ENCODE results near the gene KCNH2. TPM values are rescaled to one million over a fixed set of nuclear protein-coding genes. Genes with fewer than 3 reads are reported as not detected.

Gene KCNH2
- total RNA-seq, 6 experiments from 2014 or later, result not detected

- peaks cover 55% of the 10 kb centered on the region for H3K27me3 Mint-ChIP-seq (ENCODE audit: insufficient read depth)
- no peaks in the 10 kb centered on the region for H3K9me3 Mint-ChIP-seq
- no peak for DNase-seq
- H3K27ac Mint-ChIP-seq, result no peak overlapping the region
- no peak overlapping the region for H3K4me3 Mint-ChIP-seq
- no peaks in the 10 kb centered on the region for H3K4me1 Mint-ChIP-seq (ENCODE audit: low read depth)
- no peak for TF ChIP-seq CTCF (IDR thresholded peaks at IDR 0.05)
- H3K36me3 Mint-ChIP-seq (ENCODE audit: low read depth), result no peaks in the 10 kb centered on the region
Measured at GRCh38 chr7:150970424-150970823, 7.7 kb downstream of the KCNH2 start.

GRCh38 chr7:150969475-150969874, 8.6 kb downstream of the KCNH2 start:
- no peak for DNase-seq
- Mint-ChIP-seq H3K27me3 (ENCODE audit: insufficient read depth) (peaks cover 55% of the 10 kb centered on the region), H3K36me3 (ENCODE audit: low read depth) (no peaks in the 10 kb centered on the region), H3K4me3 (no peak overlapping the region), H3K9me3 (no peaks in the 10 kb centered on the region), H3K4me1 (ENCODE audit: low read depth) (no peaks in the 10 kb centered on the region), H3K27ac (no peak overlapping the region)
- no peak for TF ChIP-seq CTCF (IDR thresholded peaks at IDR 0.05)

GRCh38 chr7:150968734-150969372, 9.3 kb downstream of the KCNH2 start:
- no peak for DNase-seq
- H3K27me3 Mint-ChIP-seq (ENCODE audit: insufficient read depth), result peaks cover 54% of the 10 kb centered on the region

GRCh38 chr7:150968056-150968733, 9.9 kb downstream of the KCNH2 start:
- Mint-ChIP-seq H3K4me3 (no peak overlapping the region), H3K27ac (no peak overlapping the region), H3K9me3 (no peaks in the 10 kb centered on the region), H3K27me3 (ENCODE audit: insufficient read depth) (peaks cover 51% of the 10 kb centered on the region), H3K36me3 (ENCODE audit: low read depth) (no peaks in the 10 kb centered on the region), H3K4me1 (ENCODE audit: low read depth) (no peaks in the 10 kb centered on the region)
- no peak for DNase-seq
- no peak for TF ChIP-seq CTCF (IDR thresholded peaks at IDR 0.05)

More at GRCh38 chr7:150968734-150969372, 9.3 kb downstream of the KCNH2 start:
- no peaks in the 10 kb centered on the region for H3K4me1 Mint-ChIP-seq (ENCODE audit: low read depth)
- H3K36me3 Mint-ChIP-seq (ENCODE audit: low read depth), result no peaks in the 10 kb centered on the region
- H3K9me3 Mint-ChIP-seq, result no peaks in the 10 kb centered on the region
- H3K27ac Mint-ChIP-seq, result no peak overlapping the region
- no peak overlapping the region for H3K4me3 Mint-ChIP-seq
- no peak for TF ChIP-seq CTCF (IDR thresholded peaks at IDR 0.05)

GRCh38 chr7:150967349-150967748, 10.8 kb downstream of the KCNH2 start:
- no peak for DNase-seq
- Mint-ChIP-seq H3K27ac (no peak overlapping the region), H3K4me3 (no peak overlapping the region), H3K4me1 (ENCODE audit: low read depth) (peaks cover 7% of the 10 kb centered on the region), H3K36me3 (ENCODE audit: low read depth) (no peaks in the 10 kb centered on the region), H3K27me3 (ENCODE audit: insufficient read depth) (peaks cover 47% of the 10 kb centered on the region), H3K9me3 (no peaks in the 10 kb centered on the region)
- TF ChIP-seq CTCF (IDR thresholded peaks at IDR 0.05), result no peak

Data from HFFc6 (cell line).